HuH-7.5 (cell line): ENCODE data around the gene TUBB2B.
"Not testable (repeated sequence)": the region's sequence is repeated elsewhere in the genome, so short reads cannot be mapped to it uniquely, and the experiment has no call there.

Experiments used
- DNase-seq: peaks from one replicate; pipeline ENCODE4 v3.0.0; 2011; ENCODE audit warnings: low spot score

Gene TUBB2B

GRCh38 chr6:3209114-3210023 lies 18.1 kb downstream of the TUBB2B start:
- DNase-seq = no peak

- no peak for DNase-seq
Observed at GRCh38 chr6:3208775-3209113, 18.7 kb downstream of the TUBB2B start.

- no peak for DNase-seq
Observed at GRCh38 chr6:3208098-3208774, 19.2 kb downstream of the TUBB2B start.

GRCh38 chr6:3206339-3207015 lies 21.0 kb downstream of the TUBB2B start:
- DNase-seq = no peak

- no peak for DNase-seq
Observed at GRCh38 chr6:3205913-3206312, 21.5 kb downstream of the TUBB2B start.

- no peak for DNase-seq
Observed at GRCh38 chr6:3204921-3205320, 22.5 kb downstream of the TUBB2B start.

- DNase-seq = no peak
Observed at GRCh38 chr6:3202999-3203696, 24.3 kb downstream of the TUBB2B start.

GRCh38 chr6:3201388-3201787 lies 26.1 kb downstream of the TUBB2B start:
- no peak for DNase-seq

GRCh38 chr6:3200682-3201081 lies 26.8 kb downstream of the TUBB2B start:
- no peak for DNase-seq

- DNase-seq = no peak
Observed at GRCh38 chr6:3199382-3199781, 28.1 kb downstream of the TUBB2B start.

GRCh38 chr6:3197734-3198133 lies 29.7 kb downstream of the TUBB2B start:
- DNase-seq = not testable (repeated sequence)

GRCh38 chr6:3196770-3197169 lies 30.7 kb downstream of the TUBB2B start:
- no peak for DNase-seq

GRCh38 chr6:3195695-3196497 lies 31.6 kb downstream of the TUBB2B start:
- no peak for DNase-seq

GRCh38 chr6:3195420-3195694 lies 32.1 kb downstream of the TUBB2B start:
- DNase-seq = no peak

- no peak for DNase-seq
Observed at GRCh38 chr6:3194535-3195419, 32.7 kb downstream of the TUBB2B start.

- DNase-seq = no peak
Observed at GRCh38 chr6:3193102-3193849, 34.2 kb downstream of the TUBB2B start.

- no peak for DNase-seq
Observed at GRCh38 chr6:3190779-3191178, 36.7 kb downstream of the TUBB2B start.

- no peak for DNase-seq
Observed at GRCh38 chr6:3190056-3190455, 37.4 kb downstream of the TUBB2B start.

GRCh38 chr6:3189192-3189591 lies 38.3 kb downstream of the TUBB2B start:
- not testable (repeated sequence) for DNase-seq

GRCh38 chr6:3188262-3188661 lies 39.2 kb downstream of the TUBB2B start:
- no peak for DNase-seq
